OCI-LY3 (cell line): ENCODE results near the gene ARHGAP19.

Experiments
- CTCF ChIP-seq: fragments of 200-600, 300-600 bp; sonication (generic); IDR thresholded peaks from 2 replicates; pipeline ENCODE4 v1.5.1; 2014; ENCODE audit warnings: antibody characterized with exemption, low read length, low read depth
- EZH2phosphoT487 ChIP-seq: fragments of 200-600 bp; shearing (Covaris generic); IDR thresholded peaks from 2 replicates; pipeline ENCODE4 v1.6.1; 2018; ENCODE audit warnings: antibody characterized with exemption, mixed run types, low read depth

GRCh38 chr10:97176226-97176625 is 116.2 kb downstream of the ARHGAP19 start:
- TF ChIP-seq CTCF (no peak), EZH2phosphoT487 (no peak)
